Mesodermal cell (in vitro differentiated cells): ENCODE data around the gene TIMP2.
"Not testable (repeated sequence)": the region's sequence is repeated elsewhere in the genome, so short reads cannot be mapped to it uniquely, and the experiment has no call there.

Source experiments
- H3K27ac ChIP-seq: 2 replicates; pipeline ENCODE4 v1.7.0; 2013; ENCODE audit warnings: mild to moderate bottlenecking, low read depth, low read length, moderate library complexity; ENCODE audit not compliant: severe bottlenecking
- H3K36me3 ChIP-seq: 2 replicates; pipeline ENCODE4 v1.7.1; 2013; ENCODE audit warnings: mild to moderate bottlenecking, low read length, moderate library complexity; ENCODE audit not compliant: control insufficient read depth, insufficient read depth
- H3K4me1 ChIP-seq: one replicate; pipeline ENCODE4 v1.7.1; 2013; ENCODE audit warnings: mild to moderate bottlenecking, low read length; ENCODE audit not compliant: insufficient read depth, control insufficient read depth, poor library complexity, severe bottlenecking
- H3K4me3 ChIP-seq: 2 replicates; pipeline ENCODE4 v1.7.0; 2013; ENCODE audit warnings: low read length, control low read depth, mild to moderate bottlenecking; ENCODE audit not compliant: insufficient read depth, poor library complexity, severe bottlenecking; ENCODE audit errors: extremely low read depth
- H3K9me3 ChIP-seq: 2 replicates; pipeline ENCODE4 v1.7.1; 2013; ENCODE audit warnings: mild to moderate bottlenecking, low read length, moderate library complexity; ENCODE audit not compliant: control insufficient read depth
- WGBS, 2 experiments: methylation state at CpG; one replicate each; pipeline ENCODE4 v1.1.5; 2013; ENCODE audit warnings: missing lambda C conversion rate in 2 of 2; ENCODE audit not compliant: insufficient coverage in 2 of 2; 5-methylcytosine and 5-hydroxymethylcytosine counted together

Gene TIMP2

GRCh38 chr17:78896091-78896833 is 28.9 kb downstream of the TIMP2 start:
- Histone ChIP-seq H3K36me3 (peaks cover 7% of the 10 kb centered on the region), H3K9me3 (no peaks in the 10 kb centered on the region), H3K4me1 (peaks cover 4% of the 10 kb centered on the region), H3K4me3 (no peak overlapping the region), H3K27ac (no peak overlapping the region)
- 94 to 95% methylated on average over 16 to 17 of the region's 20 CpGs for WGBS, 2 experiments

- 80 to 90% methylated on average over 2 to 3 of the region's 5 CpGs for WGBS, 2 experiments
- Histone ChIP-seq H3K9me3 (no peaks in the 10 kb centered on the region), H3K36me3 (peaks cover 3% of the 10 kb centered on the region), H3K4me1 (peaks cover 4% of the 10 kb centered on the region), H3K27ac (no peak overlapping the region), H3K4me3 (no peak overlapping the region)
Observed at GRCh38 chr17:78895322-78895721, 29.9 kb downstream of the TIMP2 start.

GRCh38 chr17:78893684-78894083 is 31.5 kb downstream of the TIMP2 start:
- H3K9me3 ChIP-seq, result no peaks in the 10 kb centered on the region
- no peaks in the 10 kb centered on the region for H3K4me1 ChIP-seq
- no peak overlapping the region for H3K4me3 ChIP-seq
- no peak overlapping the region for H3K27ac ChIP-seq
- H3K36me3 ChIP-seq, result peaks cover 3% of the 10 kb centered on the region
- 75 to 86% methylated on average over 3 to 4 of the region's 4 CpGs for WGBS, 2 experiments

- no peaks in the 10 kb centered on the region for H3K9me3 ChIP-seq
- no peak overlapping the region for H3K4me3 ChIP-seq
- 90 to 100% methylated on average over 4 to 6 of the region's 6 CpGs for WGBS, 2 experiments
- peaks cover 3% of the 10 kb centered on the region for H3K36me3 ChIP-seq
- H3K4me1 ChIP-seq, result no peaks in the 10 kb centered on the region
- no peak overlapping the region for H3K27ac ChIP-seq
Observed at GRCh38 chr17:78892936-78893379, 32.2 kb downstream of the TIMP2 start.

GRCh38 chr17:78892520-78892919 is 32.7 kb downstream of the TIMP2 start:
- Histone ChIP-seq H3K9me3 (no peaks in the 10 kb centered on the region), H3K36me3 (peaks cover under 1% of the 10 kb centered on the region), H3K4me1 (no peaks in the 10 kb centered on the region), H3K4me3 (no peak overlapping the region), H3K27ac (no peak overlapping the region)
- whole genome bisulfite sequencing, 2 experiments, result 90 to 95% methylated on average over 4 to 5 of the region's 5 CpGs

- no peaks in the 10 kb centered on the region for H3K4me1 ChIP-seq
- WGBS, 2 experiments, result 93 to 95% methylated on average over 14 of the region's 14 CpGs
- no peak overlapping the region for H3K27ac ChIP-seq
- H3K4me3 ChIP-seq, result no peak overlapping the region
- peaks cover 5% of the 10 kb centered on the region for H3K36me3 ChIP-seq
- no peaks in the 10 kb centered on the region for H3K9me3 ChIP-seq
Observed at GRCh38 chr17:78892062-78892456, 33.1 kb downstream of the TIMP2 start.

- H3K9me3 ChIP-seq, result no peaks in the 10 kb centered on the region
- 89 to 95% methylated on average over 20 to 21 of the region's 21 CpGs for WGBS, 2 experiments
- no peak overlapping the region for H3K4me3 ChIP-seq
- H3K27ac ChIP-seq, result no peak overlapping the region
- peaks cover 6% of the 10 kb centered on the region for H3K36me3 ChIP-seq
- no peaks in the 10 kb centered on the region for H3K4me1 ChIP-seq
Observed at GRCh38 chr17:78891406-78892061, 33.7 kb downstream of the TIMP2 start.

GRCh38 chr17:78890498-78890897 is 34.7 kb downstream of the TIMP2 start:
- peaks cover 10% of the 10 kb centered on the region for H3K4me1 ChIP-seq
- peaks cover 6% of the 10 kb centered on the region for H3K36me3 ChIP-seq
- H3K9me3 ChIP-seq, result no peaks in the 10 kb centered on the region
- no peak overlapping the region for H3K27ac ChIP-seq
- no peak overlapping the region for H3K4me3 ChIP-seq
- 92 to 94% methylated on average over 16 of the region's 16 CpGs for WGBS, 2 experiments

GRCh38 chr17:78890096-78890495 is 35.1 kb downstream of the TIMP2 start:
- not testable (repeated sequence) for H3K27ac ChIP-seq, H3K36me3 ChIP-seq, H3K9me3 ChIP-seq, H3K4me3 ChIP-seq
- 96% methylated on average over 9 to 10 of the region's 11 CpGs for WGBS, 2 experiments
- H3K4me1 ChIP-seq, result peaks cover 14% of the 10 kb centered on the region

- 92 to 95% methylated on average over 7 to 8 of the region's 8 CpGs for WGBS, 2 experiments
- H3K4me1 ChIP-seq, result peaks cover 20% of the 10 kb centered on the region
- H3K27ac ChIP-seq, result no peak overlapping the region
- no peak overlapping the region for H3K4me3 ChIP-seq
- H3K36me3 ChIP-seq, result peaks cover 6% of the 10 kb centered on the region
- no peaks in the 10 kb centered on the region for H3K9me3 ChIP-seq
Observed at GRCh38 chr17:78889531-78889930, 35.7 kb downstream of the TIMP2 start.

GRCh38 chr17:78888941-78889518 is 36.2 kb downstream of the TIMP2 start:
- H3K4me1 ChIP-seq, result peaks cover 25% of the 10 kb centered on the region
- peaks cover 6% of the 10 kb centered on the region for H3K36me3 ChIP-seq
- no peaks in the 10 kb centered on the region for H3K9me3 ChIP-seq
- no peak overlapping the region for H3K4me3 ChIP-seq
- WGBS, 2 experiments, result 90 to 91% methylated on average over 4 to 8 of the region's 10 CpGs
- H3K27ac ChIP-seq, result no peak overlapping the region
